Lung (tissue), 12 donors: ENCODE results near the gene APBB3. TPM values are rescaled to one million over a fixed set of nuclear protein-coding genes. Genes with fewer than 3 reads are reported as not detected.

ENCODE experiments used
- ATAC-seq: fragments of 200-7000 bp; cut with Tn5 transposase; one replicate; pipeline ENCODE4 v1.9.1; 2020; ENCODE audit warnings: moderate number of reproducible peaks; ENCODE audit not compliant: insufficient read depth, low FRiP score
- DNase-seq, 3 donors: peaks; one replicate each; pipeline ENCODE4 v3.0.0-alpha.2; 2013 to 2017
- H3K27ac ChIP-seq, 2 donors: one replicate each; pipeline ENCODE4 v1.5.1; 2013; ENCODE audit warnings: mild to moderate bottlenecking in 2 of 2, moderate library complexity in 2 of 2, control low read depth in 1 of 2, inconsistent platforms in 1 of 2, low read depth in 1 of 2, low read length in 1 of 2
- H3K27me3 ChIP-seq, 3 donors: one replicate each; pipeline ENCODE4 v1.5.1; 2013; ENCODE audit warnings: low read length in 2 of 3; ENCODE audit not compliant: control insufficient read depth in 3 of 3, insufficient read depth in 3 of 3
- H3K36me3 ChIP-seq, 4 donors: one replicate each; pipeline ENCODE4 v1.5.1; 2013; ENCODE audit warnings: low read length in 4 of 4, mild to moderate bottlenecking in 1 of 4, moderate library complexity in 1 of 4; ENCODE audit not compliant: control insufficient read depth in 4 of 4, insufficient read depth in 4 of 4
- H3K4me1 ChIP-seq, 5 donors: one replicate each; pipeline ENCODE4 v1.5.1; 2013; ENCODE audit warnings: low read length in 5 of 5, mild to moderate bottlenecking in 2 of 5, moderate library complexity in 1 of 5; ENCODE audit not compliant: control insufficient read depth in 5 of 5, insufficient read depth in 5 of 5
- H3K4me3 ChIP-seq: one replicate; pipeline ENCODE4 v1.5.1; 2013; ENCODE audit warnings: mild to moderate bottlenecking, control low read depth, moderate library complexity
- H3K9ac ChIP-seq, 2 donors: one replicate each; pipeline ENCODE4 v1.5.1; 2013; ENCODE audit warnings: low read length in 2 of 2, control low read depth in 1 of 2; ENCODE audit not compliant: insufficient read depth in 1 of 2
- H3K9me3 ChIP-seq, 4 donors: one replicate each; pipeline ENCODE4 v1.5.1; 2013; ENCODE audit warnings: low read length in 3 of 4, mild to moderate bottlenecking in 1 of 4, moderate library complexity in 1 of 4; ENCODE audit not compliant: control insufficient read depth in 4 of 4, insufficient read depth in 3 of 4
- CTCF ChIP-seq: IDR thresholded peaks from 2 replicates; pipeline ENCODE4 v1.5.1; 2012; ENCODE audit warnings: mild to moderate bottlenecking; ENCODE audit errors: control extremely low read depth, extremely low read depth
- WGBS, 2 donors: extraction: QIAGEN DNeasy Blood & Tissue Kit; methylation state at CpG; one replicate each; pipeline ENCODE4 v1.1.7; 2013; 5-methylcytosine and 5-hydroxymethylcytosine counted together
- polyA plus RNA-seq, 2 donors: library from polyadenylated mRNA; stranded (reverse); fragments of 200-250 nt; gene quantifications; one replicate each; pipeline ENCODE4 v1.2.1, GENCODE V29; 2013
- total RNA-seq, 2 donors: library from RNA; depleted of rRNA in 1 of 2; stranded (reverse); fragments of >200 nt in 1 of 2; gene quantifications; one replicate each; pipeline ENCODE4 v1.2.1, GENCODE V29; 2014 to 2021
- donor health status: control.
- donor health status: control.
- donor health status: Bipolar disorder and iron deficiency.
- donor health status: healthy.
- donor health status: DM: yes; HTN: yes; CAD: no.

The APBB3 gene
- total and polyA plus RNA-seq, 4 donors = 24.7 to 36.1 (median 28.6) TPM

GRCh38 chr5:140542972-140543371 is 21.4 kb downstream of the APBB3 start:
- Histone ChIP-seq H3K27ac (no peak overlapping the region), H3K4me3 (no peak overlapping the region), H3K9me3 (no peaks in the 10 kb centered on the region), H3K9ac (no peak overlapping the region), H3K4me1 (peaks cover under 1 to 13% (median 6%) of the 10 kb centered on the region in 5 donors), H3K27me3 (no peaks in the 10 kb centered on the region), H3K36me3 (peaks cover 14 to 55% (median 31%) of the 10 kb centered on the region in 4 donors)
- no peak for TF ChIP-seq CTCF
- ATAC-seq = no peak
- 96 to 98% methylated on average over 5 of the region's 5 CpGs for WGBS, 2 donors
- DNase-seq = no peak

- Histone ChIP-seq H3K27ac (no peak overlapping the region), H3K9ac (no peak overlapping the region)
- TF ChIP-seq CTCF = no peak
Observed at GRCh38 chr5:140540227-140540626, 24.2 kb downstream of the APBB3 start.

DNA sequence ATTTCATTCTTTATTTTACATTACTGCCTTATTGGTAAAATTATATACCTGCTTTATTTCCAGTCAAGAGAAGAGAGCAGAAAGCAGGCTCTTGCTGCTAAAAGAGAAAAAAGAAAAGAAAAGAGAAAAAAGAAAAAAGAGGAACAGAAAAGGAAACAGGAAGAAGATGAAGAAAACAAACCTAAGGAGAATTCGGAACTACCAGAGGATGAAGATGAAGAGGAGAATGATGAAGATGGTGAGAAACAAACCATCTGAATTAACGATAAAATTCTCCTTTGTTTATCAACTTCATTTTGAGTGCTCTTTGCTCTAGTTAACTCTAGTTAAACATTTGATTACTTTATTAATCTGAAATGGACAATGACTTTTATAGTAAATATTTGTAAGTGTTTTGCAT is 40.4 kb downstream of the APBB3 start:
- peaks cover 13 to 31% (median 18%) of the 10 kb centered on the region in 4 donors for H3K36me3 ChIP-seq
- H3K9me3 ChIP-seq = no peaks in the 10 kb centered on the region
- ATAC-seq (no peak), DNase-seq (no peak)
- H3K9ac ChIP-seq = no peak overlapping the region
- no peak overlapping the region for H3K27ac ChIP-seq
- H3K27me3 ChIP-seq = no peaks in the 10 kb centered on the region
- no peak for TF ChIP-seq CTCF
- no peak overlapping the region for H3K4me3 ChIP-seq
- 67 to 73% methylated on average over 2 of the region's 2 CpGs for WGBS, 2 donors
- no peaks in the 10 kb centered on the region for H3K4me1 ChIP-seq

More at GRCh38 chr5:140540227-140540626, 24.2 kb downstream of the APBB3 start:
- 94 to 100% methylated on average over 1 of the region's 1 CpG for WGBS, 2 donors
- Histone ChIP-seq H3K4me1 (no peaks in the 10 kb centered on the region), H3K9me3 (no peaks in the 10 kb centered on the region), H3K36me3 (peaks cover 19 to 63% (median 32%) of the 10 kb centered on the region in 4 donors), H3K4me3 (no peak overlapping the region), H3K27me3 (no peaks in the 10 kb centered on the region)
- DNase-seq (no peak), ATAC-seq (no peak)

DNA sequence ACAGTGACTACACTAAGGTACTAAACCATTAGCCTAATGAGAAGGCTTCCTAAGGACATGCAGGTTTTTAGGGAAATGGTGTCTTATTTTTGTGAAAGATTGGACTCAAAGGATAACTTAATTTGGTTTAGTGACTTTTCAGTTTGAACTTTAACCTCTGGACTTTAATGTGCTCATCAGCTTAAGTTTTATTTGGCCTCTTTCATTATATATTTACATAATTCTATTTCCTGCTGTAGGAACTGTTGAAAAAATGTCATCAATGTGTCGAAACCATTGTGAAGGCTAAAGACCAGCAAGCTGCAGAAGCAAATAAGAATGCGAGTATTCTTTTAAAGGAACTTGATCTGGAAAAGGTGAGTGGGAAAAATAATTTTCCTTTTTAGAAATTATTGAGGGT is 51.3 kb downstream of the APBB3 start:
- TF ChIP-seq CTCF = no peak
- ATAC-seq (no peak), DNase-seq (no peak)
- WGBS, 2 donors = 53 to 91% methylated on average over 2 of the region's 2 CpGs
- Histone ChIP-seq H3K27ac (no peak overlapping the region), H3K9ac (no peak overlapping the region), H3K4me3 (no peak overlapping the region), H3K27me3 (no peaks in the 10 kb centered on the region), H3K36me3 (peaks cover 19 to 47% (median 24%) of the 10 kb centered on the region in 4 donors), H3K9me3 (no peaks in the 10 kb centered on the region), H3K4me1 (no peaks in the 10 kb centered on the region)
